ENCODE measurements around the gene CDH22.

CDH22 gene

GRCh38 chr20:46243707-46244628 is 64.3 kb downstream of the CDH22 start:
- DNase-seq (ENCODE audit: low read depth in 3 of 3, low spot score in 1 of 3): no peak

DNA sequence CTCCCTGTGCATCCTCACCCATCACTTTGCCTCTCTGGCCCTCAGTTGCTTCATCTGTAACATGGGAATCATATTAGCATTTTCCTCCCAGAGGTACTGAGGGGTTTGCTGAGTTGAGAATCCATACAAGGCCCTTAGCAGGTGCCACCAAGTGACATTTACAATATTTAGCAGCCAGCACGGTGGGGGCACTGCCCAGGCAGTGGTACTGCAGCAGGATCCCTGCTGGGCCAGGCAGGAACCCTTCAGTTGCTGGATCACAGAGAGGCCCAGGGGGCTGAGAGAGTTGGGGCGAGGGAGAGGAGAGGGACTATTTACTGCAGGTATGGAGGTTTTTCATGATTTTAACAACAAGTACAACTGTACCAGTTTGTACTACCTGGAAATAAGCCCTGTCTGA is 65.9 kb downstream of the CDH22 start:
- no peak for DNase-seq (ENCODE audit: low read depth in 3 of 3, low spot score in 1 of 3)

- no peak for DNase-seq (ENCODE audit: low read depth in 3 of 3, low spot score in 1 of 3)
These were observed 67.4 kb downstream of the CDH22 start for GRCh38 chr20:46240881-46241280.

- no peak for DNase-seq (ENCODE audit: low read depth in 3 of 3, low spot score in 1 of 3)
These were observed 68.2 kb downstream of the CDH22 start for GRCh38 chr20:46240065-46240464.

GRCh38 chr20:46237736-46238135 is 70.6 kb downstream of the CDH22 start:
- no peak for DNase-seq (ENCODE audit: low read depth in 3 of 3, low spot score in 1 of 3)

DNA sequence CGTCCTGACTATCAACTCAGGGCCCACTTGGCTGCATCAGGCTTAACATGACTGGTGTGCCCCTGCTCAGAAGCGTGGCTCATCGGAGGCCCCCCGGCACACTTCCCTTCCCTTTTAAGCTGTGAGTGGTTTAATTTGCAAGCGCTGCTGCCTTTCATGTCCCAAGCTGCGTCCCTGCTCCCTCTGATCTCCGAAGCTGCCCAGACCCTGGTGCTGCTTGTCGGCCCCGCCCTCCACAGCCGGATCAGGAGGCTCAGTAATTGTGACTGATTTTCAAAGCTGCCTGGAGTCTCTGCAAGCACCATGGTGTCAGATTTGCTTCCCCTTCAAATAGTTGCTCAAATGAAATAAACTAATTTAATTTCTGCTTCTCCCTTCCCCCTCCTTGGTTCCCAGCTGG is 71.1 kb downstream of the CDH22 start:
- DNase-seq (ENCODE audit: low read depth in 3 of 3, low spot score in 1 of 3): no peak

DNA sequence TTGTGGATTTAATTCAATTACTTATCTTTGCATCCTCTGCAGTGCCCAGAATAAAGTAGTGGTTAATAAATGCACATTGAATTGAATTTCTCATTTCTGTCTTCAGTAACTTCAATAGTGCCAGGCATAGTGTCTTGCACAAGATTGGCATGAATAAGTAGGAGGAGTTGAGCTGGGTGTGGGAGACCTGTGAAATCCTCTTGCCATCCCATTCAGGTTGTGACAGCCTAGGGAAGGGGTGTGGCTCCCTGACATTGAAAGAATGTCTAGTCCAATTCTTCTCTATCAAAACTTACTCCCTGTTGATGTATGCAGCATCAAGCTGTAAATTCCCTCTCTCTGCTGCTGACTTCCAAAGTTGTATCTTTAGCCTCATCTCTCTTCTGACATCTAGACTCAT is 73.2 kb downstream of the CDH22 start:
- no peak for DNase-seq (ENCODE audit: low read depth in 3 of 3, low spot score in 1 of 3)

DNA sequence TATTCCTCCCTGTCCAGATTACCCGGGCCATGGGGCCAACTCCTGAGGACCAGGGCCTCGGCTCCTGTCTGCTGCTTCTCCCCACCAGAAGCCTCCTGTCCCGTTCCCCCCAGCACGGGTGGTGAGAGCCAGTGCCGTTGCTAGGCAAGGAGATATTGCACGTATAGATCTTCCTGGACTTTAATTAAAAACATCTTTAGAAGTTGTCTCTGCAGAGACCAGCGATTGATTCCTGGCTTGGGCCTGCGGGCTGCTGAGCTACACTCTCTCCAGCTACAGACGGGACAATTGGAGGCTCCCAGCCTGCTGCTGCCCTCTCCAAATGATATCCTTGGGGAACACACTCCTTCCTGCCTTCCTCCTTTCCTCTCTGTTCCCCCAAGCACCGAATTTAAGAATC is 74.6 kb downstream of the CDH22 start:
- no peak for DNase-seq (ENCODE audit: low read depth in 3 of 3, low spot score in 1 of 3)

- no peak for DNase-seq (ENCODE audit: low read depth in 3 of 3, low spot score in 1 of 3)
These were observed 75.8 kb downstream of the CDH22 start for GRCh38 chr20:46232539-46232938.

GRCh38 chr20:46230801-46231282 is 77.5 kb downstream of the CDH22 start:
- no peak for DNase-seq (ENCODE audit: low read depth in 3 of 3, low spot score in 1 of 3)

GRCh38 chr20:46230106-46230491 is 78.2 kb downstream of the CDH22 start:
- no peak for DNase-seq (ENCODE audit: low read depth in 3 of 3, low spot score in 1 of 3)

- no peak for DNase-seq (ENCODE audit: low read depth in 3 of 3, low spot score in 1 of 3)
These were observed 78.7 kb downstream of the CDH22 start for GRCh38 chr20:46229478-46230105.

- no peak for DNase-seq (ENCODE audit: low read depth in 3 of 3, low spot score in 1 of 3)
These were observed 79.6 kb downstream of the CDH22 start for GRCh38 chr20:46228670-46229069.

GRCh38 chr20:46227272-46227767 is 81.0 kb downstream of the CDH22 start:
- DNase-seq (ENCODE audit: low read depth in 3 of 3, low spot score in 1 of 3): no peak

DNA sequence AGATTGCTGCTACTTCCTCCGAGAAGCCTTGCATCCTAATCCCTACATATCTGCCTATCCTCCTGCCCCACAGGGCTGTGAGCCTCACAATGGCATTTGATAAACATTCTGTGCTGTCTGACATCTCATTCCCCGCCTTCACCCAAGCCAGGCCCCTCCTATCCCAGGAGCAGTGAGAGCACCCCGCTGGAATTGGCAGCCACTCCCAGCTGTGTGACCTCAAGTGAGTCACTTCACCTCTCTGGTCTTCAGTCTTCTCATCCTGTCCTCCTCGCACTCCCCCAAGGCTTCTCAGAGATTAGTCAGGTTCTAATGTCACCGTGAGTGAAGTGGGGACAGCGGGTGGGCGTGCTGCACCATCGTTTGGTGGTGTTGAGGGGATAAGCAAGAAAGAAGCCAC is 81.7 kb downstream of the CDH22 start:
- DNase-seq (ENCODE audit: low read depth in 3 of 3, low spot score in 1 of 3): no peak

- no peak for DNase-seq (ENCODE audit: low read depth in 3 of 3, low spot score in 1 of 3)
These were observed 85.7 kb downstream of the CDH22 start for GRCh38 chr20:46222521-46223007.

- no peak for DNase-seq (ENCODE audit: low read depth in 3 of 3, low spot score in 1 of 3)
These were observed 87.0 kb downstream of the CDH22 start for GRCh38 chr20:46221256-46221833.

- DNase-seq (ENCODE audit: low read depth in 3 of 3, low spot score in 1 of 3): no peak
These were observed 87.7 kb downstream of the CDH22 start for GRCh38 chr20:46220455-46221207.

DNA sequence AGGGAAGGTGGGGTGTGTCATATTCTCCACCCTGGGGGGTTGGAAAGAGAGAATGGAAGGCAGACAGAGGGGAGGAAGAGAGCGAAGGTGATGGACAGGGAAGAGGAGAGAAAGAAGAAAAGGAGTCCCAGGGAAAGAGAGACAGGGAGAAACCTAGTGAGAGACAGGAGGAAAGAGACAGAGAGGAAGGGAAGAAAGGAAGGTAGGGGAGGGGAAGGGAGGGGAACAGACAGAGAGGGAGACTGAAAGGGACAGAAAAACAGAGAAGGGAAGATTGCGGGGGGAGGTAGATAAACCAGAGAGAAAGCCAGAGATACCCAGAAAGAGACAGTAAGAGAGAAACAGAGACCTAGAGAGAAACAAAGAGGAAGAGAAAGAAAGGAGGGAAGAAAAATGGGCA is 88.4 kb downstream of the CDH22 start:
- DNase-seq (ENCODE audit: low read depth in 3 of 3, low spot score in 1 of 3): no peak

DNA sequence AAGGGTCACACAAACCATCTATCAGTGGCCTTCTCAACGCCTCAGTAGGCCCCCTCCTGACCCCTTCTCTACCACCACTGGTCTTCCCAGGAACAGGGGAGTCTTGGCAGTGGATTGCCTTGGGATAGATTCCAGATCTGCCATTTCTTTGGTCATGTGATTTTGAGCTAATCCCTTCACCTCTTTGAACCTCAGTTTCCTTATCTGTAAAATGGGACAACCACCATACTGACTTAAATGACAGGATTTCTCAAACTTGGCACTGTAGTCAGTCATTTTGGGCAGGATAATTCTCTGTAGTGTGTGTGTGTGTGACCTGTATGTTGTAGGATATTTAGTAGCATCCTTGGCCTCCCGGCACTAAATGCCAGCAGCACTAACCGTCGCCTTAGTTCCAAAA is 89.1 kb downstream of the CDH22 start:
- DNase-seq (ENCODE audit: low read depth in 3 of 3, low spot score in 1 of 3): no peak

- no peak for DNase-seq (ENCODE audit: low read depth in 3 of 3, low spot score in 1 of 3)
These were observed 89.6 kb downstream of the CDH22 start for GRCh38 chr20:46218656-46219055.

Data from stimulated activated CD4-positive, alpha-beta T cell treated with anti-CD3 and anti-CD28 coated beads, TNF-alpha, amount 100 ng/mL, for 1 hour (primary cell).